ENCODE results near the gene FLVCR2.

DNA sequence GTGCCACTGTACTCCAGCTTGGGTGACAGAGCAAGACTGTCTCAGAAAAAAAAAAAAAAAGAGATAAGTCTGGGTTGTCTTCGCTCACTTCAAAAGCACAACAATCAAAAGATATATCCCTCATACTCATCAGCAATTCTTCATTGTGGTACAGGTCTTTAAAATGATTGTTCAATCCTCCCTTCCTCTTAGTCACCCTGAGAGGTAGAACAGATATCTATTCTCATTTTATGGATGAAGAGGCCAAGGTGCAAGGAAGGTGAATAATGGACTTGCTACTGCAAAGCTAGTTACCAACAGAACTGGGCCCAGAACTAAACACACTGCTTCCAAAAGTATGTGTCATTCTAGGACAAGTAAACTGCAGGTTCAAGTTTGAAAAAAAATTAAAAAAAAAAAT is 75.1 kb downstream of the FLVCR2 start:
- no peak for TF ChIP-seq CTCF (conservative IDR thresholded peaks at IDR 0.05; ENCODE audit: low read depth in 2 of 2)
- TF ChIP-seq NANOG (IDR thresholded peaks at IDR 0.05; ENCODE audit: borderline replicate concordance) = no peak
- TF ChIP-seq POLR2AphosphoS5 (IDR thresholded peaks at IDR 0.05; ENCODE audit: low read depth) = no peak
- TF ChIP-seq EZH2phosphoT487 (IDR thresholded peaks at IDR 0.05; ENCODE audit: unreplicated experiment) = no peak
- no peak for TF ChIP-seq EZH2 (IDR thresholded peaks at IDR 0.05; ENCODE audit: low read depth, unreplicated experiment)
- TF ChIP-seq, protein P1, sequence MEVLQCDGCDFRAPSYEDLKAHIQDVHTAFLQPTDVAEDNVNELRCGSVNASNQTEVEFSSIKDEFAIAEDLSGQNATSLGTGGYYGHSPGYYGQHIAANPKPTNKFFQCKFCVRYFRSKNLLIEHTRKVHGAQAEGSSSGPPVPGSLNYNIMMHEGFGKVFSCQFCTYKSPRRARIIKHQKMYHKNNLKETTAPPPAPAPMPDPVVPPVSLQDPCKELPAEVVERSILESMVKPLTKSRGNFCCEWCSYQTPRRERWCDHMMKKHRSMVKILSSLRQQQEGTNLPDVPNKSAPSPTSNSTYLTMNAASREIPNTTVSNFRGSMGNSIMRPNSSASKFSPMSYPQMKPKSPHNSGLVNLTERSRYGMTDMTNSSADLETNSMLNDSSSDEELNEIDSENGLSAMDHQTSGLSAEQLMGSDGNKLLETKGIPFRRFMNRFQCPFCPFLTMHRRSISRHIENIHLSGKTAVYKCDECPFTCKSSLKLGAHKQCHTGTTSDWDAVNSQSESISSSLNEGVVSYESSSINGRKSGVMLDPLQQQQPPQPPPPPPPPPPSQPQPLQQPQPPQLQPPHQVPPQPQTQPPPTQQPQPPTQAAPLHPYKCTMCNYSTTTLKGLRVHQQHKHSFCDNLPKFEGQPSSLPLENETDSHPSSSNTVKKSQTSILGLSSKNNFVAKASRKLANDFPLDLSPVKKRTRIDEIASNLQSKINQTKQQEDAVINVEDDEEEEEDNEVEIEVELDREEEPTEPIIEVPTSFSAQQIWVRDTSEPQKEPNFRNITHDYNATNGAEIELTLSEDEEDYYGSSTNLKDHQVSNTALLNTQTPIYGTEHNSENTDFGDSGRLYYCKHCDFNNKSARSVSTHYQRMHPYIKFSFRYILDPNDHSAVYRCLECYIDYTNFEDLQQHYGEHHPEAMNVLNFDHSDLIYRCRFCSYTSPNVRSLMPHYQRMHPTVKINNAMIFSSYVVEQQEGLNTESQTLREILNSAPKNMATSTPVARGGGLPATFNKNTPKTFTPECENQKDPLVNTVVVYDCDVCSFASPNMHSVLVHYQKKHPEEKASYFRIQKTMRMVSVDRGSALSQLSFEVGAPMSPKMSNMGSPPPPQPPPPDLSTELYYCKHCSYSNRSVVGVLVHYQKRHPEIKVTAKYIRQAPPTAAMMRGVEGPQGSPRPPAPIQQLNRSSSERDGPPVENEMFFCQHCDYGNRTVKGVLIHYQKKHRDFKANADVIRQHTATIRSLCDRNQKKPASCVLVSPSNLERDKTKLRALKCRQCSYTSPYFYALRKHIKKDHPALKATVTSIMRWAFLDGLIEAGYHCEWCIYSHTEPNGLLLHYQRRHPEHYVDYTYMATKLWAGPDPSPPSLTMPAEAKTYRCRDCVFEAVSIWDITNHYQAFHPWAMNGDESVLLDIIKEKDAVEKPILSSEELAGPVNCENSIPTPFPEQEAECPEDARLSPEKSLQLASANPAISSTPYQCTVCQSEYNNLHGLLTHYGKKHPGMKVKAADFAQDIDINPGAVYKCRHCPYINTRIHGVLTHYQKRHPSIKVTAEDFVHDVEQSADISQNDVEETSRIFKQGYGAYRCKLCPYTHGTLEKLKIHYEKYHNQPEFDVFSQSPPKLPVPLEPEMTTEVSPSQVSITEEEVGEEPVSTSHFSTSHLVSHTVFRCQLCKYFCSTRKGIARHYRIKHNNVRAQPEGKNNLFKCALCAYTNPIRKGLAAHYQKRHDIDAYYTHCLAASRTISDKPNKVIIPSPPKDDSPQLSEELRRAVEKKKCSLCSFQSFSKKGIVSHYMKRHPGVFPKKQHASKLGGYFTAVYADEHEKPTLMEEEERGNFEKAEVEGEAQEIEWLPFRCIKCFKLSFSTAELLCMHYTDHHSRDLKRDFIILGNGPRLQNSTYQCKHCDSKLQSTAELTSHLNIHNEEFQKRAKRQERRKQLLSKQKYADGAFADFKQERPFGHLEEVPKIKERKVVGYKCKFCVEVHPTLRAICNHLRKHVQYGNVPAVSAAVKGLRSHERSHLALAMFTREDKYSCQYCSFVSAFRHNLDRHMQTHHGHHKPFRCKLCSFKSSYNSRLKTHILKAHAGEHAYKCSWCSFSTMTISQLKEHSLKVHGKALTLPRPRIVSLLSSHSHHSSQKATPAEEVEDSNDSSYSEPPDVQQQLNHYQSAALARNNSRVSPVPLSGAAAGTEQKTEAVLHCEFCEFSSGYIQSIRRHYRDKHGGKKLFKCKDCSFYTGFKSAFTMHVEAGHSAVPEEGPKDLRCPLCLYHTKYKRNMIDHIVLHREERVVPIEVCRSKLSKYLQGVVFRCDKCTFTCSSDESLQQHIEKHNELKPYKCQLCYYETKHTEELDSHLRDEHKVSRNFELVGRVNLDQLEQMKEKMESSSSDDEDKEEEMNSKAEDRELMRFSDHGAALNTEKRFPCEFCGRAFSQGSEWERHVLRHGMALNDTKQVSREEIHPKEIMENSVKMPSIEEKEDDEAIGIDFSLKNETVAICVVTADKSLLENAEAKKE (CRISPR knock-in tag; IDR thresholded peaks at IDR 0.05) = no peak
- no peak for TF ChIP-seq STAT1 (IDR thresholded peaks at IDR 0.05; ENCODE audit: unreplicated experiment)
- TF ChIP-seq JUNB (IDR thresholded peaks at IDR 0.05; ENCODE audit: unreplicated experiment) = no peak
- no peak for TF ChIP-seq ETS1 (IDR thresholded peaks at IDR 0.05)
- TF ChIP-seq ZNF331 (CRISPR knock-in tag; IDR thresholded peaks at IDR 0.05; ENCODE audit: low read depth) = no peak
- TF ChIP-seq, protein P2, sequence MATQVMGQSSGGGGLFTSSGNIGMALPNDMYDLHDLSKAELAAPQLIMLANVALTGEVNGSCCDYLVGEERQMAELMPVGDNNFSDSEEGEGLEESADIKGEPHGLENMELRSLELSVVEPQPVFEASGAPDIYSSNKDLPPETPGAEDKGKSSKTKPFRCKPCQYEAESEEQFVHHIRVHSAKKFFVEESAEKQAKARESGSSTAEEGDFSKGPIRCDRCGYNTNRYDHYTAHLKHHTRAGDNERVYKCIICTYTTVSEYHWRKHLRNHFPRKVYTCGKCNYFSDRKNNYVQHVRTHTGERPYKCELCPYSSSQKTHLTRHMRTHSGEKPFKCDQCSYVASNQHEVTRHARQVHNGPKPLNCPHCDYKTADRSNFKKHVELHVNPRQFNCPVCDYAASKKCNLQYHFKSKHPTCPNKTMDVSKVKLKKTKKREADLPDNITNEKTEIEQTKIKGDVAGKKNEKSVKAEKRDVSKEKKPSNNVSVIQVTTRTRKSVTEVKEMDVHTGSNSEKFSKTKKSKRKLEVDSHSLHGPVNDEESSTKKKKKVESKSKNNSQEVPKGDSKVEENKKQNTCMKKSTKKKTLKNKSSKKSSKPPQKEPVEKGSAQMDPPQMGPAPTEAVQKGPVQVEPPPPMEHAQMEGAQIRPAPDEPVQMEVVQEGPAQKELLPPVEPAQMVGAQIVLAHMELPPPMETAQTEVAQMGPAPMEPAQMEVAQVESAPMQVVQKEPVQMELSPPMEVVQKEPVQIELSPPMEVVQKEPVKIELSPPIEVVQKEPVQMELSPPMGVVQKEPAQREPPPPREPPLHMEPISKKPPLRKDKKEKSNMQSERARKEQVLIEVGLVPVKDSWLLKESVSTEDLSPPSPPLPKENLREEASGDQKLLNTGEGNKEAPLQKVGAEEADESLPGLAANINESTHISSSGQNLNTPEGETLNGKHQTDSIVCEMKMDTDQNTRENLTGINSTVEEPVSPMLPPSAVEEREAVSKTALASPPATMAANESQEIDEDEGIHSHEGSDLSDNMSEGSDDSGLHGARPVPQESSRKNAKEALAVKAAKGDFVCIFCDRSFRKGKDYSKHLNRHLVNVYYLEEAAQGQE (IDR thresholded peaks at IDR 0.05; ENCODE audit: unreplicated experiment) = no peak
